GM23338 (cell line): ENCODE results near the gene NNAT. TPM values are rescaled to one million over a fixed set of nuclear protein-coding genes. Genes with fewer than 3 reads are reported as not detected.

Experiments used
- ATAC-seq: fragments of 200-7000 bp; cut with Tn5 transposase; 3 replicates; pipeline ENCODE4 v1.9.1; 2020
- DNase-seq: peaks from one replicate; pipeline ENCODE4 v3.0.0-alpha.2; 2015; ENCODE audit warnings: low spot score
- H2AFZ ChIP-seq: fragments of 200-600 bp; sonication (generic); 2 replicates; pipeline ENCODE4 v1.8.0; 2016; ENCODE audit warnings: antibody characterized with exemption, mild to moderate bottlenecking, moderate library complexity
- H3F3A ChIP-seq: fragments of 200-600 bp; sonication (generic); replicated peaks from 2 replicates; pipeline ENCODE4 v1.8.0; 2017; ENCODE audit warnings: antibody characterized with exemption, mixed run types, low read depth
- H3K27ac ChIP-seq: fragments of 200-600 bp; sonication (generic); 2 replicates; pipeline ENCODE4 v1.6.1; 2016; ENCODE audit warnings: low read depth
- H3K27me3 ChIP-seq: fragments of 200-600 bp; sonication (generic); 2 replicates; pipeline ENCODE4 v1.8.0; 2016; ENCODE audit warnings: mild to moderate bottlenecking, mixed run types, moderate library complexity; ENCODE audit not compliant: insufficient read depth
- H3K36me3 ChIP-seq: fragments of 200-600 bp; sonication (generic); 2 replicates; pipeline ENCODE4 v1.8.0; 2016; ENCODE audit warnings: mild to moderate bottlenecking; ENCODE audit not compliant: insufficient read depth
- H3K4me1 ChIP-seq: fragments of 200-600 bp; sonication (generic); 2 replicates; pipeline ENCODE4 v1.8.0; 2016; ENCODE audit warnings: mild to moderate bottlenecking, moderate library complexity; ENCODE audit not compliant: insufficient read depth
- H3K4me2 ChIP-seq: fragments of 200-600 bp; sonication (generic); 2 replicates; pipeline ENCODE4 v1.7.1; 2017; ENCODE audit warnings: mixed run types
- H3K4me3 ChIP-seq: fragments of 200-600 bp; sonication (generic); 2 replicates; pipeline ENCODE4 v1.6.1; 2016; ENCODE audit warnings: mixed run types
- H3K79me2 ChIP-seq: fragments of 200-600 bp; sonication (generic); replicated peaks from 2 replicates; pipeline ENCODE4 v1.8.0; 2017; ENCODE audit warnings: mild to moderate bottlenecking; ENCODE audit not compliant: insufficient read depth
- H3K9me2 ChIP-seq: fragments of 200-600 bp; sonication (generic); 2 replicates; pipeline ENCODE4 v1.8.0; 2017; ENCODE audit not compliant: insufficient read depth
- H4K20me1 ChIP-seq: fragments of 200-600 bp; sonication (generic); replicated peaks from 2 replicates; pipeline ENCODE4 v1.8.0; 2017; ENCODE audit warnings: mild to moderate bottlenecking; ENCODE audit not compliant: insufficient read depth
- H3K27ac Mint-ChIP-seq: 2 replicates; pipeline ENCODE4 v1.8.0; 2020; ENCODE audit warnings: inconsistent platforms, mild to moderate bottlenecking, moderate library complexity, mixed read lengths
- H3K27me3 Mint-ChIP-seq: 3 replicates; pipeline ENCODE4 v1.8.0; 2022; ENCODE audit warnings: low read depth, mild to moderate bottlenecking, moderate library complexity, mixed read lengths, inconsistent platforms; ENCODE audit not compliant: insufficient read depth, poor library complexity
- H3K36me3 Mint-ChIP-seq: 3 replicates; pipeline ENCODE4 v1.8.0; 2021; ENCODE audit warnings: low read depth, mild to moderate bottlenecking, inconsistent platforms, moderate library complexity, mixed read lengths
- H3K4me1 Mint-ChIP-seq: 3 replicates; pipeline ENCODE4 v1.8.0; 2020; ENCODE audit warnings: mild to moderate bottlenecking, inconsistent platforms, mixed read lengths
- H3K4me3 Mint-ChIP-seq: 3 replicates; pipeline ENCODE4 v1.8.0; 2021; ENCODE audit warnings: moderate library complexity, mild to moderate bottlenecking, inconsistent platforms, mixed read lengths
- H3K9me3 Mint-ChIP-seq: 3 replicates; pipeline ENCODE4 v1.8.0; 2020; ENCODE audit warnings: moderate library complexity, mild to moderate bottlenecking, inconsistent platforms, mixed read lengths
- CREB1 ChIP-seq: fragments of 250-450 bp; sonication (Bioruptor Pico); IDR thresholded peaks from 2 replicates; pipeline ENCODE4 v1.5.0; 2020; ENCODE audit warnings: low read depth, mild to moderate bottlenecking, moderate library complexity
- CTCF ChIP-seq, 2 experiments: fragments of 200-600 bp in 1 of 2; sonication (generic) in 1 of 2; conservative IDR thresholded peaks; 2 replicates each; pipeline versions ENCODE4 v1.5.1 to v1.6.1; 2016 to 2017; ENCODE audit warnings: antibody characterized with exemption in 2 of 2, low read depth in 2 of 2, mild to moderate bottlenecking in 2 of 2, moderate library complexity in 1 of 2
- ETS1 ChIP-seq: IDR thresholded peaks from 2 replicates; pipeline ENCODE4 v1.6.1; 2016; ENCODE audit warnings: antibody characterized with exemption
- EZH2 ChIP-seq: fragments of 200-600 bp; sonication (generic); IDR thresholded peaks from one replicate; pipeline ENCODE4 v1.8.0; 2017; ENCODE audit warnings: antibody characterized with exemption, mild to moderate bottlenecking, low read depth; ENCODE audit not compliant: unreplicated experiment
- EZH2phosphoT487 ChIP-seq: fragments of 200-600 bp; sonication (generic); IDR thresholded peaks from one replicate; pipeline ENCODE4 v1.8.1; 2018; ENCODE audit warnings: antibody characterized with exemption; ENCODE audit not compliant: unreplicated experiment
- JUNB ChIP-seq: IDR thresholded peaks from one replicate; pipeline ENCODE4 v1.6.1; 2016; ENCODE audit warnings: antibody characterized with exemption; ENCODE audit not compliant: unreplicated experiment
- NANOG ChIP-seq: IDR thresholded peaks from 2 replicates; pipeline ENCODE4 v1.6.1; 2016; ENCODE audit warnings: antibody characterized with exemption, borderline replicate concordance
- POLR2AphosphoS5 ChIP-seq: IDR thresholded peaks from 2 replicates; pipeline ENCODE4 v1.6.1; 2016; ENCODE audit warnings: antibody characterized with exemption, low read depth
- REST ChIP-seq: IDR thresholded peaks from one replicate; pipeline ENCODE4 v1.6.1; 2018; ENCODE audit warnings: antibody characterized with exemption; ENCODE audit not compliant: unreplicated experiment
- STAT1 ChIP-seq: IDR thresholded peaks from one replicate; pipeline ENCODE4 v1.6.1; 2016; ENCODE audit warnings: antibody characterized with exemption; ENCODE audit not compliant: unreplicated experiment
- ZNF114 ChIP-seq: fragments of 250-450 bp; sonication (Bioruptor Pico); IDR thresholded peaks from 2 replicates; pipeline ENCODE4 v1.5.0; 2020; ENCODE audit warnings: mild to moderate bottlenecking, moderate library complexity
- ZNF331 ChIP-seq: fragments of 250-450 bp; sonication (Bioruptor Pico); IDR thresholded peaks from 2 replicates; pipeline ENCODE4 v1.5.0; 2020; ENCODE audit warnings: low read depth, mild to moderate bottlenecking, moderate library complexity
- ZNF462 ChIP-seq: fragments of 250-450 bp; sonication (Bioruptor Pico); IDR thresholded peaks from 2 replicates; pipeline ENCODE4 v1.5.0; 2020; ENCODE audit warnings: mild to moderate bottlenecking, moderate library complexity
- polyA plus RNA-seq: library from polyadenylated mRNA; unstranded; fragments of >200 nt; fragmentation: Nextera tagmentation; extraction: Ambion mirVana; gene quantifications from 2 replicates; pipeline ENCODE4 v1.2.1, GENCODE V29; 2016
- total RNA-seq: library from RNA; depleted of rRNA; stranded (reverse); fragments of >200 nt; shearing (Covaris generic); gene quantifications from 2 replicates; pipeline ENCODE4 v1.2.3, GENCODE V29; 2014

The NNAT gene
- total and polyA plus RNA-seq, 2 experiments from 2014 or later, result 4.3 to 4.9 TPM

- no peaks in the 10 kb centered on the region for H3K36me3 Mint-ChIP-seq
- Histone ChIP-seq H3K36me3 (no peaks in the 10 kb centered on the region), H4K20me1 (peaks cover 12% of the 10 kb centered on the region; the same call in 1 of the 2 replicates), H3K4me1 (peaks cover 7% of the 10 kb centered on the region; the same call in 1 of the 2 replicates), H3K9me2 (peaks cover 6% of the 10 kb centered on the region), H3K4me3 (no peak overlapping the region), H3K4me2 (no peak overlapping the region), H3K79me2 (no peaks in the 10 kb centered on the region), H3K27ac (no peak overlapping the region), H3F3A (no peaks in the 10 kb centered on the region), H2AFZ (no peak overlapping the region), H3K27me3 (no peaks in the 10 kb centered on the region)
- DNase-seq, result no peak
- H3K4me1 Mint-ChIP-seq, result no peaks in the 10 kb centered on the region; the same call in 2 of the 3 replicates
- no peak overlapping the region for H3K4me3 Mint-ChIP-seq
- no peaks in the 10 kb centered on the region for H3K27me3 Mint-ChIP-seq
- H3K9me3 Mint-ChIP-seq, result no peaks in the 10 kb centered on the region
- ATAC-seq, result no peak
- no peak overlapping the region for H3K27ac Mint-ChIP-seq
- no peak for TF ChIP-seq EZH2
- TF ChIP-seq CTCF (conservative IDR thresholded peaks at IDR 0.05; ENCODE audit: low read depth in 2 of 2), result no peak
- TF ChIP-seq ZNF462 (CRISPR knock-in tag), result no peak
- TF ChIP-seq EZH2phosphoT487, result no peak
- no peak for TF ChIP-seq NANOG
- no peak for TF ChIP-seq CREB1 (CRISPR knock-in tag)
- TF ChIP-seq ETS1, result no peak
- TF ChIP-seq ZNF331 (CRISPR knock-in tag), result no peak
- no peak for TF ChIP-seq ZNF114 (CRISPR knock-in tag)
- no peak for TF ChIP-seq REST
- no peak for TF ChIP-seq POLR2AphosphoS5
- TF ChIP-seq JUNB, result no peak
- no peak for TF ChIP-seq STAT1
These were observed 20.7 kb upstream of the NNAT start for GRCh38 chr20:37500311-37500710.
